Ectodermal cell (in vitro differentiated cells): Measurements from ENCODE around the gene CUX1.

ENCODE experiments used
- H3K27ac ChIP-seq: 2 replicates; pipeline ENCODE4 v1.7.0; 2013; ENCODE audit warnings: mild to moderate bottlenecking, low read depth, low read length; ENCODE audit not compliant: insufficient read depth, poor library complexity, severe bottlenecking
- H3K27me3 ChIP-seq: 2 replicates; pipeline ENCODE4 v1.7.0; 2013; ENCODE audit warnings: mild to moderate bottlenecking, low read length; ENCODE audit not compliant: insufficient read depth, control insufficient read depth, poor library complexity, severe bottlenecking
- H3K36me3 ChIP-seq: one replicate; pipeline ENCODE4 v1.7.0; 2013; ENCODE audit warnings: low read length; ENCODE audit not compliant: control insufficient read depth, insufficient read depth
- H3K4me1 ChIP-seq: one replicate; pipeline ENCODE4 v1.7.0; 2013; ENCODE audit warnings: low read length; ENCODE audit not compliant: control insufficient read depth, insufficient read depth
- H3K4me3 ChIP-seq: 2 replicates; pipeline ENCODE4 v1.7.0; 2013; ENCODE audit warnings: low read depth, low read length, control low read depth; ENCODE audit not compliant: insufficient read depth
- H3K9me3 ChIP-seq: 2 replicates; pipeline ENCODE4 v1.7.0; 2013; ENCODE audit warnings: mild to moderate bottlenecking, low read length, moderate library complexity; ENCODE audit not compliant: control insufficient read depth
- WGBS, 2 experiments: methylation state at CpG; one replicate each; pipeline ENCODE4 v1.1.7; 2013; ENCODE audit warnings: missing lambda C conversion rate in 2 of 2; 5-methylcytosine and 5-hydroxymethylcytosine counted together

CUX1 gene

GRCh38 chr7:101853684-101854083, 36.3 kb downstream of the CUX1 start:
- Histone ChIP-seq H3K4me1 (peaks cover 7% of the 10 kb centered on the region), H3K36me3 (no peaks in the 10 kb centered on the region), H3K4me3 (no peak overlapping the region), H3K27me3 (no peaks in the 10 kb centered on the region), H3K9me3 (no peaks in the 10 kb centered on the region), H3K27ac (no peak overlapping the region)
- 93 to 94% methylated on average over 7 of the region's 7 CpGs for WGBS, 2 experiments

DNA sequence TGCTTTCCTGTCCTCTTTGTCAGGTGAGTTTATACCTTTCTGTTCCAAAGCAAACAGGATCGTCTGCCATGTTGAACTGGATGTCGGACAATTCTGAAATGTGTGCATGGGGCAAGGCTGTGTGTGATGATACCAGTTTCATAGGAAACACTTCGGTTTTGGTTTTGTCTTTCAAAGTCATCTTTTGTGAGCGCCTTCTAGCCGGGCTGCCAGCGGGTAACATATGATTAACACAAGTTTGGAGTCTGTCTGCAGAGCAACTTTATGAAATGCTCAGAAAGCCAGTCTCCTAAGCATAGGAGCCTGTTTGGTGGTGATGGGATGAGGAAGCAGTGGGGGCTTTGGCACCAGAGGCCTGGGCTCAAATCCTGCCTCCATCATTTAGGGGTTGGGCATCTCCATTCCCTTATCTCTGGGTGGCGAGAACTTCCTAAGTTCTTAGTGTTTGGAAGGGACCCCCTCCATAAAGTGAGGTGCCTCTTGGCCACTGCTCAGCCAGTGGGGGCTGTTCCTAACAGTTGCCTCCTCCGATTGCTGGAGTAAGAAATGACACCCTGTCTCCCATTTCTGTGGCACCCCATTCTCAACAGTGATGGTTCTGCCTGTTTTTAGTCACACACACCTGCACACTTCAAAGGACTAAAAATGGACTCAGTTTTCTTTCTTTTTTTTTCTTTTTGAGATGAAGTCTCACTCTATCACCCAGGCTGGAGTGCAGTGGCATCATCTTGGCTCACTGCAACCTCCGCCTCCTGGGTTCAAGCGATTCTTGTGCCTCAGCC, 36.8 kb downstream of the CUX1 start:
- H3K4me3 ChIP-seq = no peak overlapping the region
- H3K4me1 ChIP-seq = peaks cover 13% of the 10 kb centered on the region
- H3K36me3 ChIP-seq = no peaks in the 10 kb centered on the region
- no peaks in the 10 kb centered on the region for H3K27me3 ChIP-seq
- no peaks in the 10 kb centered on the region for H3K9me3 ChIP-seq
- 95% methylated on average over 10 of the region's 10 CpGs for WGBS, 2 experiments
- H3K27ac ChIP-seq = no peak overlapping the region

DNA sequence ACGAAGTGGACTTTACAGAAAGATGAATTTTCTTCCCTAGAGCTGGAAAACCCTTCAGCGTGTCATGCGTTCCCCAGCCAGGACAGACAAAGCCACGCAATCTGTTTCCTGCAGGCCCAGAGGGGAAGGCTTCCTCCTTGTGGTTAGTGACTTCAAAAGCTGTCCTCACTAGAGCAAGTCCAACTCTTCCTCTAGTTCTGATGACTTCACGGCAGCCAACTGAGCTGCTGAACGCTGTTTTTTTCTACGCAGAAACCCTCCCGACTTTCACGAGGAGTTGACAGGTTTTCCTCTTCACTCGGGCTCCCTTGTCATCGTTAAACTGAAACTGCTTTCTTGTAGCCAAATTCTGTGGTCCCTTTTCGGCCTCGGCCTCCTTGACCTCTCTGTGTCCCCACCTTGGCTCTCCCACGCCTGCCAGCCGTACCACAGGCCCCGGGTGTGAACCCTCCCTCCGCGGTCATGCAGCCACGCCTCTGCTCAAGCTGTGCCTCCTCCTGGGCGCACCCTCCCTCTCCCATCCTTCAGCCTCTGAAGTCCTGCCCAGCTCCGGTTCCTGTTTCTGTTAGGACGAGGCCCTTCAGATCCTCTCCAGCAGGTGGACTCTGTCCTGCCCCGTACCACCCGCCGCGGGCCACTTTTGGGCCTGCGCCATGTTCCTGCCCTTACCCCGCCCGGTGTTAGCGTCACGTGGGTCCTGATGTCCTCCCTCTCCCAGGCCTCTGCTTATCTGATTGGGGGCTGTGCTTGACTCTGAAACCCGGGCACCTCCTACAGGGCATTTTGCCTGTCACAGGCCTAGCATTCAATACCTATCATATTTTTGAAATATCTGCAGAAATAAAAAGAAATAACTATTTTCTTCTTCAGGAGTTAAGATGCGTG, 39.3 kb downstream of the CUX1 start:
- Histone ChIP-seq H3K27ac (no peak overlapping the region), H3K27me3 (no peaks in the 10 kb centered on the region), H3K4me3 (no peak overlapping the region), H3K36me3 (no peaks in the 10 kb centered on the region), H3K9me3 (no peaks in the 10 kb centered on the region), H3K4me1 (peaks cover 14% of the 10 kb centered on the region)
- 84 to 87% methylated on average over 33 of the region's 33 CpGs for WGBS, 2 experiments

DNA sequence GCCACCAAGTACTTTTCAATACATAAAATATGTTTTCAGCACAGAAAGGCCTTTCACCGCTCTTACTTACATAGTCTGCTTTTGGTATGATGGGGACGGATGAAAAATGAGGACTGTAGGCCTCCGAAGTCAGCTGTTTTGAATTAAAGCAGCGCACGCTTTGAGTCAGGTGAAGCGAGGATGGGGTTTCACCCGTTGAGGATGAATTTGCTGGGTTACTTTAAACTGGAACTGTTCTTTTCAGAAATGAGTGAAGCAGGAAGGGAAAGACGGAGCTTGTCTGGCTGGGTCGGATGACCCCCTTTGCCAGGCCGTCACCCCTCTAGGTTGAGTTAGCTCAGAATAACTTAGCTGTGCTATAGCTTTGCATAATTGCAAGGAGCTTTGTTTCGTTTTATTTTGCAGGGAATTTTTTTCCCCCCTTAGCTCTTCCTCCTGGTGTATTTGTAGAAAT, 40.0 kb downstream of the CUX1 start:
- no peaks in the 10 kb centered on the region for H3K27me3 ChIP-seq
- WGBS, 2 experiments = 96 to 98% methylated on average over 11 of the region's 11 CpGs
- H3K4me3 ChIP-seq = no peak overlapping the region
- no peak overlapping the region for H3K27ac ChIP-seq
- peaks cover 14% of the 10 kb centered on the region for H3K4me1 ChIP-seq
- H3K9me3 ChIP-seq = no peaks in the 10 kb centered on the region
- no peaks in the 10 kb centered on the region for H3K36me3 ChIP-seq

DNA sequence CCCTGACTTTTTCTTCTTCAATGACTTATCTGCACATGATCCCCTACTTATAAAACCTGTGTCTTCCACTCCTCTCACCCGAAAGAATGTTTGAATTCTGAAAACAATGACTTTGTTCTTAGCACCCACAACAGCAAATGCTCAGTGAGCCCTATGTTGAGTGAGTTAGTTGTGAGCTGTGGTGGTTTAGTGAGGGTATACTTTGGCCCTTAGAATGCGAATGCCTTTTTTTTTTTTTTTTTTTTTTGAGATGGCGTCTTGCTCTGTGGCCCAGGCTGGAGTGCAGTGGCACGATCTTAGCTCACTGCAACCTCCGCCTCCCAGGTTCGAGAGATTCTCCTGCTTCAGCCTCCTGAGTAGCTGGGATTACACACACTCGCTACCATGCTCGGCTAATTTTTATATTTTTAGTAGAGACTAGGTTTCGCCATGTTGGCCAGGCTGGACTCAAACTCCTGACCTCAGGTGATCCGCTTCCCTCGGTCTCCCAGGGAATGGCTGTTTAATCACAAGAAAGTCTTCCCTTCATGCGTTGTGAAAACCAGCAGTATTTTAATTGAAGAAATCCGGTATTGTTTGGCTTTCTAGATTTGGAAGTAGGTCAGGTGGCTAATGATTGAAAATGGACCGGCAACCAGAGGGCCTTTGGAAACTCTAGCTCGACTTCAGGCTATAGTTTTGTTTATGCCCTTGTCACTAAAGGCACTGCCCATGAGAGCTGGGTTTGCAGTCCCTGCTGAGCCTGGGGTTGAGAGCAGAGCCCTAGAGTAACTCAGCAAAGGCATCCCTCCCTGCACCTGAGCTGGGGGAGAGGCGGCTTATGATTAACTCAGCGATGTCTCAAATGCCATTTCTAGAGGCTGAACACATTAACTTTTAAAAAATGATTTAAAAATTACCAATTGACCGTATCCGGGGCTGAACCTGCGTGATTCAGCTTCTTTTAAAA, 41.3 kb downstream of the CUX1 start:
- H3K9me3 ChIP-seq = no peaks in the 10 kb centered on the region
- H3K27me3 ChIP-seq = no peaks in the 10 kb centered on the region
- H3K36me3 ChIP-seq = no peaks in the 10 kb centered on the region
- H3K27ac ChIP-seq = no peak overlapping the region
- H3K4me3 ChIP-seq = no peak overlapping the region
- peaks cover 20% of the 10 kb centered on the region for H3K4me1 ChIP-seq
- 88 to 91% methylated on average over 20 of the region's 20 CpGs for WGBS, 2 experiments

DNA sequence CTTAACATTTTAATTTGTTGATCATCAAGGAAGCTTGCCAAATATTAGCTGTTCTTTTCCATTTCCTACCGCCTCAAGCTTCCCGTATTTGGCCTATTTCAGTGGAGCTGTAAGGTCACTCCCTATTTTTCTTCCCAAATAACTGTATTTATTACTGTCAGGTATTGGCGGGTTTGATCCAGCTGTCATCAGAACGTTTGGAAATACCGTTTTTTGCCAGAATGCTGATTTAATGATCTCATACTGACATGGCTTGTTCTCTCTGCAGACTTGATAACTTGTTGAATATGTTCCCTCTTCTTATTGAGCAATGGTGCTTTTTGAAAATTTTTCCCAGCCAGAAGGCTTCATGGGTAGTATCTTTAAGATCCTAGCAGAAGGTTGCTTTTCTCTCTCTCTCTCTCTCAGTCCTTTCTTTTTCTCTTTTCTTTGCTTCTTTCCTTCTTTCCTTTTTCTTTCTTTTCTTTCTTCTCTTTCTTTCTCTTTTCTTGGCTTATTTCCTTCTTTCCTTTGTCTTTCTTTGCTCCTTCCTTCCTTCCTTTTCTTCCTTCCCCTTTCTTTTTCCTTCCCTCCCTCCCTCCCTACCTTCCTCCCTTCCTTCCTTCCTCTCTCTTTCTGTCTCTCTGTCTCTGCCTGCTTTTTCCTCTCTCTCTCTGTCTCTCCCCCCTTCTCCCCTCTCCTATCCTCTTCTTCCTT, 42.1 kb downstream of the CUX1 start:
- 83 to 88% methylated on average over 5 of the region's 5 CpGs for WGBS, 2 experiments
- no peaks in the 10 kb centered on the region for H3K9me3 ChIP-seq

GRCh38 chr7:101860316-101861217, 43.1 kb downstream of the CUX1 start:
- Histone ChIP-seq H3K27me3 (no peaks in the 10 kb centered on the region), H3K9me3 (no peaks in the 10 kb centered on the region), H3K4me1 (peaks cover 20% of the 10 kb centered on the region), H3K36me3 (no peaks in the 10 kb centered on the region), H3K4me3 (no peak overlapping the region), H3K27ac (no peak overlapping the region)
- 57 to 65% methylated on average over 9 to 11 of the region's 11 CpGs for WGBS, 2 experiments

More for the DNA sequence above, 42.1 kb downstream of the CUX1 start:
- peaks cover 20% of the 10 kb centered on the region for H3K4me1 ChIP-seq
- H3K27ac ChIP-seq = no peak overlapping the region
- H3K27me3 ChIP-seq = no peaks in the 10 kb centered on the region
- no peaks in the 10 kb centered on the region for H3K36me3 ChIP-seq
- H3K4me3 ChIP-seq = no peak overlapping the region

- no peaks in the 10 kb centered on the region for H3K9me3 ChIP-seq
- H3K4me3 ChIP-seq = no peak overlapping the region
- H3K27me3 ChIP-seq = no peaks in the 10 kb centered on the region
- WGBS, 2 experiments = 67 to 68% methylated on average over 8 of the region's 8 CpGs
- no peaks in the 10 kb centered on the region for H3K36me3 ChIP-seq
- H3K4me1 ChIP-seq = peaks cover 16% of the 10 kb centered on the region
- no peak overlapping the region for H3K27ac ChIP-seq
Measured at GRCh38 chr7:101861218-101861775, 43.9 kb downstream of the CUX1 start.
